ENCODE measurements around the gene SRD5A2. TPM values are rescaled to one million over a fixed set of nuclear protein-coding genes. Genes with fewer than 3 reads are reported as not detected.

Gene SRD5A2
- total and polyA plus RNA-seq, 9 donors = 0.07 to 7.0 (median 0.27) TPM; not detected in 3

DNA sequence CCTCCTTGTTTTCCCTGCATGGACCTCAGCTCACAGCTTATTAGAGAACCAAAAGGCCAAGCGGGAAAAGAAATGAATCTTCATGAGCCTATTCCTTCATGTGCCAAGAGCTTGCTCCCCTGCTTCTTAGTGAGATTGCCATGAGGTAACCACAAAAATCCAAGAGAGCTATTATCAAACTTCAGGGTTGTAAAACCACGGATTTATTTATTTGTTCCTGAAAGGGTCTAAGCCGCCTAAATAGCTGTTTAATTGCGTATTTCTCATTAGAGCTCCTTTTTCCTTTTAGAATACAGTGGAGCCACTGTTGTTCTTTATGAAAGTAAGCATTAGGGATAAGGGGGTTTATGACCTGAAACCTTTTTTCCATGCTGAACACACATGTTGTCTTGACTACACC, 58.0 kb downstream of the SRD5A2 start:
- no peak for TF ChIP-seq POLR2A (IDR thresholded peaks at IDR 0.05)
- no peak for TF ChIP-seq EP300 (IDR thresholded peaks at IDR 0.05)
- TF ChIP-seq CTCF (IDR thresholded peaks at IDR 0.05) = no peak
- WGBS, 3 donors = 54 to 61% (median 56%) methylated on average over 4 of the region's 4 CpGs
- no peaks in the 10 kb centered on the region for H3K36me3 ChIP-seq
- H3K4me3 ChIP-seq = no peak overlapping the region
- H3K27ac ChIP-seq = no peak overlapping the region
- intact Hi-C loops (cut with DNase I) = no loop called here
- no peak for DNase-seq
- H3K27me3 ChIP-seq = no peaks in the 10 kb centered on the region
- H3K9me3 ChIP-seq = no peaks in the 10 kb centered on the region
- H3K4me1 ChIP-seq (ENCODE audit: insufficient read depth) = no peaks in the 10 kb centered on the region

GRCh38 chr2:31517442-31518203, 63.1 kb downstream of the SRD5A2 start:
- Histone ChIP-seq H3K4me1 (ENCODE audit: insufficient read depth) (no peaks in the 10 kb centered on the region), H3K9me3 (no peaks in the 10 kb centered on the region), H3K36me3 (no peaks in the 10 kb centered on the region), H3K4me3 (no peak overlapping the region), H3K27ac (no peak overlapping the region), H3K27me3 (no peaks in the 10 kb centered on the region)
- TF ChIP-seq CTCF (IDR thresholded peaks at IDR 0.05) (no peak), POLR2A (IDR thresholded peaks at IDR 0.05) (no peak), EP300 (IDR thresholded peaks at IDR 0.05) (no peak)
- WGBS, 3 donors = 59 to 72% (median 68%) methylated on average over 7 of the region's 7 CpGs
- intact Hi-C loops (cut with DNase I) = no loop called here
- no peak for DNase-seq

GRCh38 chr2:31515586-31515985, 65.2 kb downstream of the SRD5A2 start:
- DNase-seq = no peak
- H3K4me1 ChIP-seq (ENCODE audit: insufficient read depth) = no peaks in the 10 kb centered on the region

DNA sequence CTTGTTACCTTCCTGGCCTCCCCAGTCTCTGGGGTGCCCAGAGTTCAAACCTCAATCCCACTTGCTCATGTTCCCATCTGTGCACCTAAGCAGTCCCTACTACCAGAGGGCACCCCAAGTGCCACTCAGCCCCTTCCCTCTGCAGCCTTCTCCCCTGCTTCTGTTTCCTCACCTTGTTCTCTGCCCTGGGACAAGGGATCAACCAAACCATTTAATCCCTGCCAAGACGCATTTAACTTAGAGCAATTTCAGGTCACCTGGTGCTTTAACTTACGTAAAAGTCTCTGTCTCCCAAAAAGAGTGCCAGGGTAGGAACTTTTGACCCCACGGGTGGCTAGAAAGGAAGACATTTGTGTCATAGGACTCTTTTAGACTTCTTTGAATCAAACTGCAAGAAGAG, 67.2 kb downstream of the SRD5A2 start:
- Histone ChIP-seq H3K4me1 (ENCODE audit: insufficient read depth) (no peaks in the 10 kb centered on the region), H3K27me3 (no peaks in the 10 kb centered on the region), H3K36me3 (no peaks in the 10 kb centered on the region), H3K4me3 (no peak overlapping the region), H3K9me3 (no peaks in the 10 kb centered on the region), H3K27ac (no peak overlapping the region)
- no peak for DNase-seq
- TF ChIP-seq POLR2A (IDR thresholded peaks at IDR 0.05) (no peak), EP300 (IDR thresholded peaks at IDR 0.05) (no peak), CTCF (IDR thresholded peaks at IDR 0.05) (no peak)
- 77 to 85% (median 84%) methylated on average over 3 of the region's 3 CpGs for WGBS, 3 donors
- intact Hi-C loops (cut with DNase I) = no loop called here

More at GRCh38 chr2:31515586-31515985, 65.2 kb downstream of the SRD5A2 start:
- TF ChIP-seq POLR2A (IDR thresholded peaks at IDR 0.05) (no peak), EP300 (IDR thresholded peaks at IDR 0.05) (no peak), CTCF (IDR thresholded peaks at IDR 0.05) (no peak)
- Histone ChIP-seq H3K4me3 (no peak overlapping the region), H3K36me3 (no peaks in the 10 kb centered on the region), H3K27ac (no peak overlapping the region), H3K27me3 (no peaks in the 10 kb centered on the region), H3K9me3 (no peaks in the 10 kb centered on the region)
- intact Hi-C loops (cut with DNase I) = no loop called here
- 81 to 84% (median 82%) methylated on average over 5 of the region's 5 CpGs for WGBS, 3 donors

Measured in ovary (tissue), 9 donors.